Peyer's patch (tissue), 4 donors: Measurements from ENCODE around the gene CHMP4B. TPM values are rescaled to one million over a fixed set of nuclear protein-coding genes. Genes with fewer than 3 reads are reported as not detected.

Experiments
- DNase-seq, 3 donors: peaks; one replicate each; pipeline ENCODE4 v3.0.0-alpha.2; 2017 to 2019
- H3K27ac ChIP-seq, 4 donors: fragments of 200-600 bp; sonication (generic); one replicate each; pipeline ENCODE4 v1.5.1; 2016 to 2019
- H3K27me3 ChIP-seq, 2 donors: fragments of 200-600 bp; sonication (generic); one replicate each; pipeline ENCODE4 v1.5.1; 2019
- H3K36me3 ChIP-seq, 3 donors: fragments of 200-600 bp; sonication (generic); one replicate each; pipeline ENCODE4 v1.5.1; 2016 to 2019
- H3K4me1 ChIP-seq, 4 donors: fragments of 200-600 bp; sonication (generic); one replicate each; pipeline ENCODE4 v1.5.1; 2016 to 2019
- H3K4me3 ChIP-seq, 4 donors: fragments of 200-600 bp; sonication (generic); 1 replicate in 3 of 4; 2 replicates in 1 of 4; pipeline ENCODE4 v1.5.1; 2016 to 2019; ENCODE audit warnings: mild to moderate bottlenecking in 1 of 4
- H3K9me3 ChIP-seq, 4 donors: fragments of 200-600 bp; sonication (generic); one replicate each; pipeline ENCODE4 v1.5.1; 2016 to 2019; ENCODE audit warnings: mild to moderate bottlenecking in 1 of 4
- CTCF ChIP-seq, 6 experiments: fragments of 450-650 bp in 4 of 6; fragments of 200-600 bp in 2 of 6; sonication (generic) in 1 of 6; IDR thresholded peaks; one replicate each; pipeline ENCODE4 v1.5.1; 2017 to 2019; ENCODE audit warnings: antibody characterized with exemption in 6 of 6, mild to moderate bottlenecking in 3 of 6, moderate library complexity in 1 of 6
- POLR2A ChIP-seq, 2 donors: fragments of 450-650 bp; IDR thresholded peaks; one replicate each; pipeline ENCODE4 v1.5.1; 2017; ENCODE audit warnings: antibody characterized with exemption in 2 of 2, mild to moderate bottlenecking in 2 of 2, moderate library complexity in 2 of 2
- total RNA-seq, 4 donors: library from RNA; depleted of rRNA; stranded (reverse); fragments of >200 nt; gene quantifications; one replicate each; pipeline ENCODE4 v1.1.0, GENCODE V29; 2016

CHMP4B gene
- total RNA-seq, 4 donors from 2014 or later = 80.0 to 137 (median 111) TPM

- H3K4me1 ChIP-seq = no peaks in the 10 kb centered on the region
- peaks cover 0 to 88% (median 0%) of the 10 kb centered on the region in 3 donors for H3K36me3 ChIP-seq
- peak overlapping the region in 1 of 4 donors; percentile 32 for H3K27ac ChIP-seq
- no peak for TF ChIP-seq POLR2A (IDR thresholded peaks at IDR 0.05)
- TF ChIP-seq CTCF (IDR thresholded peaks at IDR 0.05) = no peak
- DNase-seq = peak in 1 of 3 donors; percentile 40
- no peaks in the 10 kb centered on the region for H3K27me3 ChIP-seq
- H3K9me3 ChIP-seq = no peaks in the 10 kb centered on the region
- H3K4me3 ChIP-seq = no peak overlapping the region
Observed at GRCh38 chr20:33852626-33853506, 41.7 kb downstream of the CHMP4B start.

- Histone ChIP-seq H3K4me1 (peaks cover 0 to under 1% (median 0%) of the 10 kb centered on the region in 4 donors), H3K9me3 (no peaks in the 10 kb centered on the region), H3K27me3 (no peaks in the 10 kb centered on the region), H3K36me3 (peaks cover 0 to 87% (median 0%) of the 10 kb centered on the region in 3 donors), H3K27ac (peak overlapping the region in 1 of 4 donors; percentile 32), H3K4me3 (no peak overlapping the region)
- TF ChIP-seq CTCF (IDR thresholded peaks at IDR 0.05) (no peak), POLR2A (IDR thresholded peaks at IDR 0.05) (no peak)
- DNase-seq = peak in 1 of 3 donors; percentile 34
Observed at GRCh38 chr20:33853507-33853813, 42.3 kb downstream of the CHMP4B start.

GRCh38 chr20:33857722-33858563, 46.8 kb downstream of the CHMP4B start:
- Histone ChIP-seq H3K27ac (no peak overlapping the region), H3K4me1 (peaks cover 0 to 19% (median 11%) of the 10 kb centered on the region in 4 donors), H3K36me3 (peaks cover 0 to 42% (median 0%) of the 10 kb centered on the region in 3 donors), H3K27me3 (no peaks in the 10 kb centered on the region), H3K4me3 (no peak overlapping the region), H3K9me3 (no peaks in the 10 kb centered on the region)
- TF ChIP-seq POLR2A (IDR thresholded peaks at IDR 0.05) (no peak), CTCF (IDR thresholded peaks at IDR 0.05) (no peak)
- DNase-seq = peak in 1 of 3 donors; percentile 33

- TF ChIP-seq CTCF (IDR thresholded peaks at IDR 0.05) (no peak), POLR2A (IDR thresholded peaks at IDR 0.05) (no peak)
Observed at GRCh38 chr20:33858666-33859065, 47.5 kb downstream of the CHMP4B start.

GRCh38 chr20:33859157-33859695, 48.1 kb downstream of the CHMP4B start:
- peak overlapping the region in 3 of 4 donors; percentile 11 to 49 (median 49) for H3K27ac ChIP-seq

More at GRCh38 chr20:33858666-33859065, 47.5 kb downstream of the CHMP4B start:
- peak overlapping the region in 2 of 4 donors; percentile 49 for H3K27ac ChIP-seq
- no peaks in the 10 kb centered on the region for H3K9me3 ChIP-seq
- peak in 2 of 3 donors; percentile 24 to 47 for DNase-seq
- H3K36me3 ChIP-seq = peaks cover 0 to 35% (median 0%) of the 10 kb centered on the region in 3 donors
- H3K4me1 ChIP-seq = peaks cover 0 to 19% (median 12%) of the 10 kb centered on the region in 4 donors
- no peak overlapping the region for H3K4me3 ChIP-seq
- H3K27me3 ChIP-seq = no peaks in the 10 kb centered on the region

More at GRCh38 chr20:33859157-33859695, 48.1 kb downstream of the CHMP4B start:
- Histone ChIP-seq H3K27me3 (no peaks in the 10 kb centered on the region), H3K9me3 (no peaks in the 10 kb centered on the region), H3K4me3 (no peak overlapping the region), H3K36me3 (peaks cover 0 to 29% (median 0%) of the 10 kb centered on the region in 3 donors), H3K4me1 (peaks cover 0 to 19% (median 12%) of the 10 kb centered on the region in 4 donors)
- no peak for TF ChIP-seq POLR2A (IDR thresholded peaks at IDR 0.05)
- TF ChIP-seq CTCF (IDR thresholded peaks at IDR 0.05) = no peak
- peak; percentile 55 to 73 (median 71) for DNase-seq
